Spleen (tissue), 7 donors: Measurements from ENCODE around the gene ADRA1B.

Source experiments
- CTCF ChIP-seq, 11 experiments: fragments of 200-600 bp in 7 of 11; fragments of 450-650 bp in 4 of 11; sonication (generic) in 4 of 11; IDR thresholded peaks in 8 of 11; conservative IDR thresholded peaks in 3 of 11; 1 replicate in 7 of 11; 2 replicates in 4 of 11; pipeline versions ENCODE4 v1.4.0 to v1.8.0; 2016 to 2021; ENCODE audit warnings: antibody characterized with exemption in 11 of 11, inconsistent platforms in 4 of 11, mild to moderate bottlenecking in 1 of 11
- POLR2A ChIP-seq, 3 donors: fragments of 450-650 bp; IDR thresholded peaks; one replicate each; pipeline ENCODE4 v1.5.1; 2017; ENCODE audit warnings: antibody characterized with exemption in 3 of 3, mild to moderate bottlenecking in 1 of 3
- donor health status: DM: no; HTN: no; CAD: no; lungs with moderate emphysema.
- donor health status: DM: no; HTN: no; CAD: no.
- donor health status: DM: no; HTN: no; CAD: no.

DNA sequence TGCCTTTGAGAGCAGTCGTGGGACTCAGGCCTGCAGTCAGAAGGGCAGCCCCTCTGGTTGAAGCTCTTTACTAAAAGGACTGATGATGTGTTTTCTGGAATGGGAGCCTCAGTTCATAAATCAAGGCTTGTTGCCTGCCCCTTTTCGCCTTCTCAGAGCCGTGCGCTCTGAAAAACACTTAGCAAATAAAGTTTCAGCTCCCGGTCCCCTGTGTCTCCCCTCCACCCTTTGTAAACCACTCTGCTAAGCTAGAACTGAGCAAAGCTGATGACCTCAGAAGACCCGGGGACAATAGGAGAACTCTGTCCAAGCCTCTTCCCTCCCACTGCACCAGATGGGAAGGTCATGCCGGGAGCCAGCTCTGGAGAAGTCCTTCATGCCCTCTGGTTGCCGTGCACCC is 39.3 kb upstream of the ADRA1B start:
- no peak for TF ChIP-seq CTCF (IDR thresholded peaks at IDR 0.05 in 8 of 11, conservative IDR thresholded peaks at IDR 0.05 in 3 of 11)
- no peak for TF ChIP-seq POLR2A (IDR thresholded peaks at IDR 0.05)
